HG02981 (cell line): Measurements from ENCODE around the gene SLC25A43.
"Not testable (repeated sequence)": the region's sequence is repeated elsewhere in the genome, so short reads cannot be mapped to it uniquely, and the experiment has no call there.

Experiments used
- ATAC-seq: cut with Tn5 transposase; IDR thresholded peaks from one replicate; pipeline ENCODE4 v1.9.1; 2021; ENCODE audit warnings: mild to moderate bottlenecking, moderate library complexity; ENCODE audit not compliant: unreplicated experiment

The SLC25A43 gene

GRCh38 chrX:119398974-119399771, at the start of gene SLC25A43:
TSS of gene SLC25A43 (plus strand) at chrX:119399336. CDS start at chrX:119399404, 68 bp downstream.
- peak; percentile 85 for ATAC-seq

DNA sequence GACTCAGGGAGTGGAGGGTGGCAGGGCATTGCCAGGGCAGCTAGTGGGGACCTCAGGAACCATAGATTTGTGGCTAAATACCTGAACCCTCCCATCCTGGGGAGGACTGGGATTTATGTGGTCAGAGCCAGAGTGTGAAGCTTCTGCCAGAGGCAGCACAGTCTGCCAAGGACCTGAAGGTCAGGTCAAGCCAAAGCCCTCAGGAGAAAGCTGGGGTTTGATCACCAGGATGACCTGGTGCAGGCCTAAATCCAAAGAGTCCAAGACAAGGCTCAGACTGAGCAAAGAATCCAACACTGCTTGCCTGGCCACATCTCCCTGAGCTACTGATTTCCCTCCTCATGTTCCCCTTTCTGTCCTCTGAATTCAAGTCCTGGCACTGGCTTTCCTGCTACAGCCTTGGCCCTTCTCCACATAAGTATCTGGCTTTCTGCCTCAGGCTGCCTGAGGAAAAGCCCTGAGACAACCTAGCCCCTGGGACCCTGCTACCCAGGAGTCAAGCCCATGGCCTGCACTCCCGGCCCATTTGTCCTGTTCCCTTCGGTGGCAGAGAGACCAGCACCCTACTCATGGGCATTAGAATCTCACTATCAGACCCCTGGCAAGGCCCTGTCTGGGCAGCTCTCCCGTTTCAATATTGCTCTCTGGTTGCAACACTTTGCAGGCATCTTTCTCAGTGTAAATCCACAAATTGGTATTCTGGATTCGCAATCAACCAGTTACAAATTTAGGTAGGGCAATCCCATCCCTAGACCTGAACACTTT, 39.3 kb upstream of the SLC25A43 start:
- ATAC-seq: no peak

GRCh38 chrX:119361451-119361850, 37.7 kb upstream of the SLC25A43 start:
- ATAC-seq: not testable (repeated sequence)

GRCh38 chrX:119362074-119362473, 37.1 kb upstream of the SLC25A43 start:
- ATAC-seq: not testable (repeated sequence)

- no peak for ATAC-seq
These were observed 35.7 kb upstream of the SLC25A43 start for GRCh38 chrX:119363391-119363790.

- not testable (repeated sequence) for ATAC-seq
These were observed 27.3 kb upstream of the SLC25A43 start for GRCh38 chrX:119371861-119372260.

GRCh38 chrX:119374736-119375135, 24.4 kb upstream of the SLC25A43 start:
- no peak for ATAC-seq

GRCh38 chrX:119375561-119375960, 23.6 kb upstream of the SLC25A43 start:
- no peak for ATAC-seq

DNA sequence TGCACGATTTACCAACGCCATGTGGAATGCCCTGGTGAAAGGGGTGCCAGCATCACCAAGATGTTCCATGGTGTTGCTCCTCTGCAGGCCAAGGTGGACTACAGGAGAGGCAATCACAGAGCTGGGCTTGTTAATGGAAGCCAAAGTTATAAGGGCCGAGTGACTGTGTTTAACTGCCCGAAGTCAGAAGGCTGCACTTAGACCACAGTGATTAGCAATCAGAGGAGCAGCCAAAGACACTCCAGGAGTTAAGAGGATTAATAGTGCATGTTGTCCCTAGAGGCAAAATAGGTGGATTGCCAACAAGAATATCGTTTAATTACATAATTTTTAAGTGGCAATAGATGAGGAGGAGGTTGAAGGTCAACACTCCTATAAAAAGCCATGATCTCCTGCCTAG, 22.8 kb upstream of the SLC25A43 start:
- ATAC-seq: no peak

GRCh38 chrX:119381349-119381944, 17.7 kb upstream of the SLC25A43 start:
- no peak for ATAC-seq

DNA sequence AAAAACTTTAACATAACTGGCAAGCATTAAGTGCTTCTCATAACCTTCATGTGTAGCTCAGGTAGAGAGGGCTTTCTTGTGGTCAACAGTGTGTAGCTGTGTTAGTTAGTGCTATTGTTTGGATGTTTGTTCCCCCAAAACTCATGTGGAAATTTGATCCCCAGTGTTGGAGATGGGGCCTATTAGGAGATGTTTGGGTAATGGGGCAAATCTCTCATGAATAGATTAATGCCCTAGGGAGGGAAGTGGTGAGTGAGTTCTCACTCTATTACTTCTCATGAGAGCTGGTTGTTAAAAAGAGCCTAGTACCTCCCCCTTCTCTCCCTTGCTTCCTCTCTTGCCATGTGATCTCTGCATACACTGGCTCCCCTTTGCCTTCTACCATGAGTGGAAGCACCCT, 16.5 kb upstream of the SLC25A43 start:
- ATAC-seq: no peak

GRCh38 chrX:119386685-119387084, 12.5 kb upstream of the SLC25A43 start:
- not testable (repeated sequence) for ATAC-seq

DNA sequence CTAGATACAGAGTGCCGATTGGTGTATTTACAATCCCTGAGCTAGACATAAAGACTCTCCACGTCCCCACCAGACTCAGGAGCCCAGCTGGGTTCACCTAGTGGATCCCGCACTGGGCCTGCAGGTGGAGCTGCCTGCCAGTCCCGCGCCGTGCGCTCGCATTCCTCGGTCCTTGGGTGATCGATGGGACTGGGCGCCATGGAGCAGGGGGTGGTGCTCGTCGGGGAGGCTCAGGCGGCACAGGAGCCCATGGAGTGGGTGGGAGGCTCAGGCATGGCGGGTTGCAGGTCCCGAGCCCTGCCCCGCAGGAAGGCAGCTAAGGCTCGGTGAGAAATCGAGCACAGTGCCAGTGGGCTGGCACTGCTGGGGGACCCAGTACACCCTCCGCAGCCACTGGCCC, 11.7 kb upstream of the SLC25A43 start:
- not testable (repeated sequence) for ATAC-seq

- no peak for ATAC-seq
These were observed 9.9 kb upstream of the SLC25A43 start for GRCh38 chrX:119389214-119389613.

- no peak for ATAC-seq
These were observed 9.2 kb upstream of the SLC25A43 start for GRCh38 chrX:119389871-119390501.

- no peak for ATAC-seq
These were observed 7.9 kb upstream of the SLC25A43 start for GRCh38 chrX:119391279-119391678.

GRCh38 chrX:119393144-119393543, 6.0 kb upstream of the SLC25A43 start:
- ATAC-seq: no peak

- peak; percentile 22 for ATAC-seq
These were observed 556 bp upstream of the SLC25A43 start for GRCh38 chrX:119398587-119398973.

GRCh38 chrX:119399772-119400101, 601 bp downstream of the SLC25A43 start:
- ATAC-seq: no peak

- ATAC-seq: no peak
These were observed 2.4 kb downstream of the SLC25A43 start for GRCh38 chrX:119401569-119401968.

DNA sequence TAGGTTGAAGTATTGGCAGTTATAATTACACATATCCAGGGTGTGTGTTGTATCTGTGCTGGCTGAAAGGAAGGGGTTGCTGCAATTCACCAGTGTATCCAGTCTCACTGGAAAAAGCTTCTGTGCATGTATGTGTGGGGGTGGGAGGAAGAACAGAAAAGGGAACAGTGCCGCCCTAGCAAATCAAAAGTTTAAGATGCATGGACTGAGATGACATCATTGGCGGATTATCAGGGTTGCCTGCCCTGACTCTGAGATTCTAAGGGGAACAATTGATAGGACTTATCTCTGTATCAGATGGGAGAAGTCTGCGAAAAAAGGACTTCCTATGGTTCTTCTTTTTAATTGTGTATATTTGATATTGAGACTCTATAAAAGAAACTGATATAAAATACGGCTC, 3.5 kb downstream of the SLC25A43 start:
- no peak for ATAC-seq
